Vagina (tissue), 2 donors: ENCODE measurements around the gene CNDP1. TPM values are rescaled to one million over a fixed set of nuclear protein-coding genes. Genes with fewer than 3 reads are reported as not detected.

Experiments used
- DNase-seq, 2 donors: peaks; one replicate each; pipeline ENCODE4 v3.0.0-alpha.2; 2017; ENCODE audit errors: extremely low spot score in 2 of 2
- H3K27ac ChIP-seq: fragments of 200-600 bp; sonication (generic); one replicate; pipeline ENCODE4 v1.5.1; 2019
- H3K27me3 ChIP-seq: fragments of 200-600 bp; sonication (generic); one replicate; pipeline ENCODE4 v1.5.1; 2019
- H3K36me3 ChIP-seq, 2 donors: fragments of 200-600 bp; sonication (generic); one replicate each; pipeline ENCODE4 v1.5.1; 2017 to 2019
- H3K4me1 ChIP-seq: fragments of 200-600 bp; sonication (generic); one replicate; pipeline ENCODE4 v1.5.1; 2019
- H3K4me3 ChIP-seq, 2 donors: fragments of 200-600 bp; sonication (generic); 1 replicate in 1 of 2; 2 replicates in 1 of 2; pipeline ENCODE4 v1.5.1; 2016 to 2019
- H3K9me3 ChIP-seq: fragments of 200-600 bp; sonication (generic); one replicate; pipeline ENCODE4 v1.5.1; 2019
- CTCF ChIP-seq, 3 experiments: fragments of 450-650 bp in 2 of 3; fragments of 200-600 bp in 1 of 3; sonication (generic) in 1 of 3; IDR thresholded peaks; one replicate each; pipeline ENCODE4 v1.5.1; 2017 to 2019; ENCODE audit warnings: antibody characterized with exemption in 3 of 3, mild to moderate bottlenecking in 2 of 3, moderate library complexity in 2 of 3
- POLR2A ChIP-seq, 2 donors: fragments of 450-650 bp; IDR thresholded peaks; one replicate each; pipeline ENCODE4 v1.6.1; 2017; ENCODE audit warnings: antibody characterized with exemption in 2 of 2, mild to moderate bottlenecking in 2 of 2, moderate library complexity in 2 of 2
- POLR2AphosphoS5 ChIP-seq, 2 donors: sonication (generic); formaldehyde crosslinking; IDR thresholded peaks; one replicate each; pipeline ENCODE4 v1.9.0; 2017; ENCODE audit warnings: antibody characterized with exemption in 2 of 2, mild to moderate bottlenecking in 2 of 2, low read depth in 1 of 2; ENCODE audit not compliant: insufficient read depth in 1 of 2
- intact Hi-C: fragments of 100-400 bp; cut with DNase I; formaldehyde crosslinking; loops from one replicate; pipeline ENCODE4 v1.15.1; 2023
- total RNA-seq: library from RNA; depleted of rRNA; stranded (reverse); fragments of >200 nt; gene quantifications from one replicate; pipeline ENCODE4 v1.2.3, GENCODE V29; 2016

CNDP1 gene
- total RNA-seq, 1 donor from 2014 or later, result 9.8 TPM

- TF ChIP-seq POLR2A (IDR thresholded peaks at IDR 0.05) (no peak), CTCF (IDR thresholded peaks at IDR 0.05) (no peak), POLR2AphosphoS5 (IDR thresholded peaks at IDR 0.05; ENCODE audit: insufficient read depth in 1 of 2, low read depth in 1 of 2) (no peak)
- Histone ChIP-seq H3K36me3 (no peaks in the 10 kb centered on the region), H3K4me3 (no peak overlapping the region), H3K9me3 (no peaks in the 10 kb centered on the region), H3K27ac (no peak overlapping the region), H3K27me3 (no peaks in the 10 kb centered on the region), H3K4me1 (peaks cover 8% of the 10 kb centered on the region)
- intact Hi-C loops, result loop anchor here (5.0 kb wide), 1 partner anchor 190 kb away; no protein-coding TSS in a partner anchor
- no peak for DNase-seq
Observed at GRCh38 chr18:74541703-74542555, 7.6 kb downstream of the CNDP1 start.

GRCh38 chr18:74544898-74545297 is 10.6 kb downstream of the CNDP1 start:
- intact Hi-C loops, result loop anchor here (5.0 kb wide), 1 partner anchor 193 kb away; no protein-coding TSS in a partner anchor

GRCh38 chr18:74546007-74546406 is 11.7 kb downstream of the CNDP1 start:
- no peak for DNase-seq
- intact Hi-C loops, result no loop called here
- H3K4me3 ChIP-seq, result no peak overlapping the region
- no peak for TF ChIP-seq CTCF (IDR thresholded peaks at IDR 0.05)
- peak overlapping the region; percentile 46 for H3K27ac ChIP-seq
- H3K36me3 ChIP-seq, result no peaks in the 10 kb centered on the region
- H3K4me1 ChIP-seq, result peaks cover 8% of the 10 kb centered on the region
- no peaks in the 10 kb centered on the region for H3K27me3 ChIP-seq
- peaks cover 6% of the 10 kb centered on the region for H3K9me3 ChIP-seq

More at GRCh38 chr18:74544898-74545297, 10.6 kb downstream of the CNDP1 start:
- H3K9me3 ChIP-seq, result peaks cover 6% of the 10 kb centered on the region
- H3K4me1 ChIP-seq, result peaks cover 8% of the 10 kb centered on the region
- H3K27ac ChIP-seq, result no peak overlapping the region
- no peaks in the 10 kb centered on the region for H3K27me3 ChIP-seq
- no peak for DNase-seq
- no peak for TF ChIP-seq POLR2A (IDR thresholded peaks at IDR 0.05)
- TF ChIP-seq POLR2AphosphoS5 (IDR thresholded peaks at IDR 0.05; ENCODE audit: insufficient read depth in 1 of 2, low read depth in 1 of 2), result no peak
- no peak for TF ChIP-seq CTCF (IDR thresholded peaks at IDR 0.05)
- no peaks in the 10 kb centered on the region for H3K36me3 ChIP-seq
- H3K4me3 ChIP-seq, result no peak overlapping the region

- peak overlapping the region; percentile 46 for H3K27ac ChIP-seq
- peaks cover 8% of the 10 kb centered on the region for H3K4me1 ChIP-seq
- no peak for TF ChIP-seq POLR2A (IDR thresholded peaks at IDR 0.05)
- no peak for TF ChIP-seq POLR2AphosphoS5 (IDR thresholded peaks at IDR 0.05; ENCODE audit: insufficient read depth in 1 of 2, low read depth in 1 of 2)
- TF ChIP-seq CTCF (IDR thresholded peaks at IDR 0.05), result no peak
- peaks cover 6% of the 10 kb centered on the region for H3K9me3 ChIP-seq
- intact Hi-C loops, result no loop called here
- no peak for DNase-seq
- no peak overlapping the region for H3K4me3 ChIP-seq
- no peaks in the 10 kb centered on the region for H3K36me3 ChIP-seq
- H3K27me3 ChIP-seq, result no peaks in the 10 kb centered on the region
Observed at GRCh38 chr18:74546751-74547530, 12.6 kb downstream of the CNDP1 start.
